K562 (cell line): ENCODE data around the gene SUCLG1. TPM values are rescaled to one million over a fixed set of nuclear protein-coding genes. Genes with fewer than 3 reads are reported as not detected.
"Not testable (repeated sequence)": the region's sequence is repeated elsewhere in the genome, so short reads cannot be mapped to it uniquely, and the experiment has no call there.

Experiments
- ATAC-seq: fragments of 200-7000 bp; cut with Tn5 transposase; 3 replicates; pipeline ENCODE4 v1.9.1; 2020; ENCODE audit warnings: moderate library complexity
- BruUV-seq: library from RNA; stranded (reverse); fragments of 400-500 nt; replicated peaks from 2 replicates; lab custom pipeline; 2021; lab: Mats Ljungman, UMichigan
- CTCF ChIA-PET: fragments of 300-600 bp; formaldehyde crosslinking; extraction: SDS; loops from one replicate; lab custom pipeline; 2021; ENCODE audit warnings: low intra/inter-chr PET ratio; lab: Yijun Ruan, JAX
- POLR2A ChIA-PET: fragments of 300-600, 350-650 bp; sonication (Branson Sonifier 250); formaldehyde crosslinking; extraction: SDS; loops from one replicate; lab custom pipeline; 2021; ENCODE audit warnings: antibody characterized with exemption, inconsistent platforms; lab: Yijun Ruan, JAX
- DNase-seq, 4 experiments: peaks; one replicate each; pipeline versions ENCODE4 v3.0.0 to v3.0.0-alpha.2; 2011 to 2018; ENCODE audit warnings: low spot score in 3 of 4, mixed read lengths in 3 of 4; ENCODE audit errors: extremely low read depth in 1 of 4
- FAIRE-seq: peaks from 2 replicates; lab custom pipeline; 2011; peaks lifted over from hg19 to GRCh38; lab: Jason Lieb, UNC
- H2AFZ ChIP-seq: 2 replicates; pipeline ENCODE4 v1.6.0; 2011; ENCODE audit warnings: low read depth, low read length, control low read depth, inconsistent platforms
- H3K27ac ChIP-seq: fragments of 200-600 bp; 3 replicates; pipeline ENCODE4 v1.8.0; 2011; ENCODE audit warnings: low read depth, mild to moderate bottlenecking, control low read depth, inconsistent platforms, low read length, moderate library complexity, mixed read lengths; ENCODE audit errors: extremely low read depth
- H3K27me3 ChIP-seq, 2 experiments: fragments of 300-600 bp in 1 of 2; 2 replicates in 1 of 2; 3 replicates in 1 of 2; pipeline versions ENCODE4 v1.6.0 to v1.8.0; 2011; ENCODE audit warnings: inconsistent platforms in 2 of 2, low read length in 2 of 2, mild to moderate bottlenecking in 1 of 2, mixed read lengths in 1 of 2, moderate library complexity in 1 of 2; ENCODE audit not compliant: control insufficient read depth in 2 of 2, insufficient read depth in 2 of 2
- H3K36me3 ChIP-seq: fragments of 300-600 bp; 3 replicates; pipeline ENCODE4 v1.8.0; 2011; ENCODE audit warnings: mild to moderate bottlenecking, low read length, inconsistent platforms; ENCODE audit not compliant: control insufficient read depth, insufficient read depth
- H3K4me1 ChIP-seq, 2 experiments: fragments of 200-600 bp in 1 of 2; replicated peaks in 1 of 2; 2 replicates in 1 of 2; 3 replicates in 1 of 2; pipeline versions ENCODE4 v1.5.1 to v1.8.0; 2011; ENCODE audit warnings: inconsistent platforms in 2 of 2, low read length in 2 of 2, mild to moderate bottlenecking in 1 of 2, mixed read lengths in 1 of 2, moderate library complexity in 1 of 2; ENCODE audit not compliant: control insufficient read depth in 2 of 2, insufficient read depth in 2 of 2
- H3K4me2 ChIP-seq: 2 replicates; pipeline ENCODE4 v1.6.1; 2011; ENCODE audit warnings: low read length, control low read depth, inconsistent platforms, mixed read lengths; ENCODE audit not compliant: insufficient read depth
- H3K4me3 ChIP-seq: fragments of 200-600 bp; sonication (generic), shearing (Covaris generic); 2 replicates; pipeline ENCODE4 v1.5.1; 2016; ENCODE audit warnings: control low read depth, inconsistent platforms
- H3K79me2 ChIP-seq: fragments of 200-600 bp; 3 replicates; pipeline ENCODE4 v1.8.0; 2011; ENCODE audit warnings: low read length, inconsistent platforms; ENCODE audit not compliant: control insufficient read depth, insufficient read depth
- H3K9ac ChIP-seq, 2 experiments: 2 replicates each; pipeline versions ENCODE4 v1.6.0 to v1.6.1; 2011; ENCODE audit warnings: low read depth in 2 of 2, low read length in 2 of 2, control low read depth in 1 of 2, inconsistent platforms in 1 of 2, mild to moderate bottlenecking in 1 of 2, mixed read lengths in 1 of 2; ENCODE audit not compliant: insufficient read depth in 1 of 2
- H3K9me1 ChIP-seq: one replicate; pipeline ENCODE4 v1.6.0; 2011; ENCODE audit warnings: inconsistent platforms, mild to moderate bottlenecking, low read length, moderate library complexity; ENCODE audit not compliant: control insufficient read depth, insufficient read depth
- H3K9me3 ChIP-seq: replicated peaks from 2 replicates; pipeline ENCODE4 v1.5.1; 2011; ENCODE audit warnings: low read depth, low read length, inconsistent platforms; ENCODE audit not compliant: control insufficient read depth, insufficient read depth
- H4K20me1 ChIP-seq: replicated peaks from 2 replicates; pipeline ENCODE4 v1.6.1; 2011; ENCODE audit warnings: low read length, inconsistent platforms, mixed read lengths; ENCODE audit not compliant: control insufficient read depth, insufficient read depth
- ATF4 ChIP-seq: fragments of 450-650 bp; formaldehyde crosslinking; IDR thresholded peaks from 2 replicates; pipeline ENCODE4 v1.4.0; 2022; ENCODE audit warnings: mild to moderate bottlenecking, moderate library complexity
- CEBPB ChIP-seq: fragments of 450-650 bp; IDR thresholded peaks from 2 replicates; pipeline ENCODE4 v1.6.1; 2016; ENCODE audit warnings: missing genetic modification characterization, missing compliant biosample characterization
- CEBPG ChIP-seq, 3 experiments: fragments of 200-800 bp in 1 of 3; sonication (Bioruptor generic) in 1 of 3; sonication (generic) in 1 of 3; formaldehyde crosslinking in 1 of 3; IDR thresholded peaks in 2 of 3; conservative IDR thresholded peaks in 1 of 3; 2 replicates each; pipeline versions ENCODE4 v1.6.1 to v1.8.0; 2016 to 2022; ENCODE audit warnings: missing compliant biosample characterization in 2 of 3, missing genetic modification characterization in 2 of 3, mild to moderate bottlenecking in 1 of 3, missing genetic modification reagents in 1 of 3
- GTF2B ChIP-seq: IDR thresholded peaks from 2 replicates; pipeline ENCODE4 v1.6.1; 2011; ENCODE audit not compliant: insufficient read length; ENCODE audit errors: extremely low read depth
- PML ChIP-seq: IDR thresholded peaks from 2 replicates; pipeline ENCODE4 v1.6.1; 2012; ENCODE audit warnings: low read length, inconsistent platforms
- RB1 ChIP-seq: fragments of 450-650 bp; IDR thresholded peaks from 2 replicates; pipeline ENCODE4 v1.6.1; 2017; ENCODE audit warnings: low read depth, mild to moderate bottlenecking
- SREBF1 ChIP-seq: fragments of 150-350 bp; IDR thresholded peaks from 2 replicates; pipeline ENCODE4 v1.6.1; 2014; ENCODE audit warnings: antibody characterized with exemption, low read depth, low read length, borderline replicate concordance
- ZHX1 ChIP-seq: fragments of 150-350 bp; conservative IDR thresholded peaks from 2 replicates; pipeline ENCODE4 v1.6.1; 2014; ENCODE audit warnings: low read length
- ZNF445 ChIP-seq: fragments of 250-450 bp; sonication (Bioruptor Pico); IDR thresholded peaks from 2 replicates; pipeline ENCODE4 v1.4.0; 2020; ENCODE audit warnings: low read depth, mild to moderate bottlenecking, moderate library complexity
- ZNF644 ChIP-seq: fragments of 200-800 bp; sonication (Bioruptor generic); IDR thresholded peaks from 2 replicates; pipeline ENCODE4 v1.6.1; 2016; ENCODE audit warnings: low read depth, missing genetic modification characterization, missing compliant biosample characterization
- WGBS: fragments of 100-300 bp; shearing (Covaris generic); methylation state at CpG from one replicate; pipeline ENCODE4 v1.1.6; 2016; ENCODE audit warnings: low coverage, mixed read lengths; ENCODE audit not compliant: insufficient coverage; ENCODE audit errors: missing lambda C conversion rate; 5-methylcytosine and 5-hydroxymethylcytosine counted together
- in situ Hi-C: fragments of 300-500 bp; cut with MboI; formaldehyde crosslinking; loops from 4 replicates; pipeline ENCODE4 v1.15.0; 2018; ENCODE audit warnings: inconsistent platforms, mixed read lengths
- intact Hi-C: fragments of 100-400 bp; cut with micrococcal nuclease; formaldehyde crosslinking; loops from 2 replicates; pipeline ENCODE4 v1.14.2; 2022
- polyA plus RNA-seq, 8 experiments: library from polyadenylated mRNA; depleted of rRNA in 4 of 8; stranded (reverse) in 5 of 8; unstranded in 3 of 8; fragments of >200 nt; fragmentation: Nextera tagmentation in 2 of 8; fragmentation: Illumina TruSeq in 1 of 8; extraction: Ambion mirVana in 2 of 8; extraction: Trizol in 1 of 8; gene quantifications; 2 replicates each; pipeline versions ENCODE4 v1.2.1 to v1.2.3, GENCODE V29; 2011 to 2014; ENCODE audit warnings: inconsistent platforms in 1 of 8, missing spikeins in 1 of 8
- total RNA-seq, 7 experiments: library from RNA; depleted of rRNA in 6 of 7; stranded (reverse); fragments of >200 nt in 6 of 7; fragmentation: Illumina TruSeq in 2 of 7; extraction: Trizol in 2 of 7; gene quantifications; 2 replicates each; pipeline versions ENCODE4 v1.2.1 to v1.2.3, GENCODE V29; 2011 to 2021; ENCODE audit warnings: low replicate concordance in 1 of 7

The SUCLG1 gene
- total and polyA plus RNA-seq, 9 of the 15 experiments (the other 6 are each of a cell fraction or from before 2014, with no cell fraction given), result 90.5 to 325 (median 115) TPM

- CTCF ChIA-PET; H3K79me2 ChIP-seq; intact Hi-C loops; POLR2A ChIA-PET; H3K27ac ChIP-seq; ATAC-seq; H3K9me1 ChIP-seq; H2AFZ ChIP-seq; FAIRE-seq; in situ Hi-C loops; DNase-seq; H4K20me1 ChIP-seq; H3K9ac ChIP-seq; H3K4me3 ChIP-seq; H3K9me3 ChIP-seq; H3K4me1 ChIP-seq; TF ChIP-seq CEBPG (CRISPR knock-in tag; IDR thresholded peaks at IDR 0.05): not testable (repeated sequence)
- TF ChIP-seq CEBPB (tag), result peak; percentile 82
- TF ChIP-seq CEBPG (tag; conservative IDR thresholded peaks at IDR 0.05 in 1 of 2, IDR thresholded peaks at IDR 0.05 in 1 of 2), result peak; percentile 34 to 81; a peak in 2 of 4 replicates
- TF ChIP-seq, all 486 proteins: peak for 2; not testable (repeated sequence) for 484
- not testable (repeated sequence) for H3K4me2 ChIP-seq, H3K27me3 ChIP-seq, BruUV-seq, H3K36me3 ChIP-seq
- WGBS, result 0% methylated on average over 2 of the region's 2 CpGs
These were observed 13.3 kb upstream of the SUCLG1 start for GRCh38 chr2:84472423-84472822.

- H3K9ac ChIP-seq, result no peak overlapping the region
- BruUV-seq, result no TSS peak
- peaks cover 2% of the 10 kb centered on the region; the same call in 1 of the 2 replicates for H3K9me3 ChIP-seq
- POLR2A ChIA-PET, result interaction anchor here (2.3 kb wide), 1 partner anchor 8 kb away, joined by 6 read pairs; the partner anchor contains the start of gene SUCLG1
- intact Hi-C loops (no loop called here), in situ Hi-C loops (no loop called here)
- DNase-seq (no peak), ATAC-seq (no peak), FAIRE-seq (peak; percentile 26)
- H3K4me2 ChIP-seq, result no peak overlapping the region
- no peaks in the 10 kb centered on the region for H3K36me3 ChIP-seq
- TF ChIP-seq GTF2B (no peak), ATF4 (CRISPR knock-in tag) (no peak), ZNF644 (no peak), SREBF1 (no peak), RB1 (no peak), PML (no peak), ZNF445 (CRISPR knock-in tag) (no peak), ZHX1 (no peak)
- 15% methylated on average over 1 of the region's 1 CpG for WGBS
- CTCF ChIA-PET, result no interaction called here
- H3K27me3 ChIP-seq, result no peaks in the 10 kb centered on the region
- no peaks in the 10 kb centered on the region for H3K79me2 ChIP-seq
- H3K4me3 ChIP-seq, result no peak overlapping the region
- no peaks in the 10 kb centered on the region for H3K9me1 ChIP-seq
- no peaks in the 10 kb centered on the region for H4K20me1 ChIP-seq
- no peak overlapping the region for H2AFZ ChIP-seq
- H3K27ac ChIP-seq, result no peak overlapping the region
- no peaks in the 10 kb centered on the region for H3K4me1 ChIP-seq
These were observed 8.3 kb upstream of the SUCLG1 start for GRCh38 chr2:84467389-84467788.
